Coronary artery (tissue), 2 donors: ENCODE results near the gene ELSPBP1.

Experiments used
- DNase-seq: peaks from one replicate; pipeline ENCODE4 v3.0.0-alpha.2; 2017; ENCODE audit warnings: low spot score
- H3K27ac ChIP-seq, 2 donors: fragments of 200-600 bp; sonication (generic); one replicate each; pipeline ENCODE4 v1.5.1; 2016 to 2019
- H3K4me3 ChIP-seq: fragments of 200-600 bp; sonication (generic); 2 replicates; pipeline ENCODE4 v1.5.1; 2016; ENCODE audit warnings: mild to moderate bottlenecking, moderate library complexity
- TF ChIP-seq, protein P1 (sequence below): fragments of 200-600 bp; sonication (generic); IDR thresholded peaks from one replicate; pipeline ENCODE4 v1.5.1; 2019; ENCODE audit warnings: antibody characterized with exemption

The ELSPBP1 gene

DNA sequence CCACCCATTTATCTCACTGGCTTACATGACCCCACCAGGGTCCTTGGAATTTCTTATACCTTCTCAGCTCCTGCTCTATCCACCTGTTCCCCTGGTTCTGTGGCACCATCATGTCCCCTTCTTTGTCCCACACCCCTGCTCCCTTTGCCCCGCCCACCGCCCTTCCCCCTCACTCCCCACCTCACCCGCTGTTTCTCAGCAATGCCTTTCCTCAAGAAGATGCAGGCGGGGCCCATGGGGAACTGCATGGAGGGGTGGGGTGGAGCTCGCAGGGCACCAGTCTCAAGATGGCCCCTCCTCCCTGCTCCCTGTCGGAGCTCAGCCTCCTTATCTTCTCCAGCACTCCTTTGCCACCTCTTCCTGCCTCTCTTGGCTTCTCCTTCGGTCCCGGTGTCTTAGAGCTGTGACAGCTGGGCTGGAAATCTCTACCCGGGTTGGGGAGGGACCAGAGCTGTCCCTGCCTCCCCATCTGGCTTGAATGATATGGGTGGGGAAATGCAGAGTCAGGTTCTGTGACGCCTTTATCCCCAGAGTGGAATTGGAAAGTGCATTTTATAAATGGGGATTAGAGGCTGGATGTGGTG lies 49.3 kb downstream of the ELSPBP1 start, which contains the start of gene CABP5:
Gene CABP5, minus strand, starts transcription at position 405 of the 584 bp plus-strand sequence. Its CDS starts 157 bp downstream, at position 248.
- no peak within 1 kb of the TSS for H3K4me3 ChIP-seq
- TF ChIP-seq, protein P1, sequence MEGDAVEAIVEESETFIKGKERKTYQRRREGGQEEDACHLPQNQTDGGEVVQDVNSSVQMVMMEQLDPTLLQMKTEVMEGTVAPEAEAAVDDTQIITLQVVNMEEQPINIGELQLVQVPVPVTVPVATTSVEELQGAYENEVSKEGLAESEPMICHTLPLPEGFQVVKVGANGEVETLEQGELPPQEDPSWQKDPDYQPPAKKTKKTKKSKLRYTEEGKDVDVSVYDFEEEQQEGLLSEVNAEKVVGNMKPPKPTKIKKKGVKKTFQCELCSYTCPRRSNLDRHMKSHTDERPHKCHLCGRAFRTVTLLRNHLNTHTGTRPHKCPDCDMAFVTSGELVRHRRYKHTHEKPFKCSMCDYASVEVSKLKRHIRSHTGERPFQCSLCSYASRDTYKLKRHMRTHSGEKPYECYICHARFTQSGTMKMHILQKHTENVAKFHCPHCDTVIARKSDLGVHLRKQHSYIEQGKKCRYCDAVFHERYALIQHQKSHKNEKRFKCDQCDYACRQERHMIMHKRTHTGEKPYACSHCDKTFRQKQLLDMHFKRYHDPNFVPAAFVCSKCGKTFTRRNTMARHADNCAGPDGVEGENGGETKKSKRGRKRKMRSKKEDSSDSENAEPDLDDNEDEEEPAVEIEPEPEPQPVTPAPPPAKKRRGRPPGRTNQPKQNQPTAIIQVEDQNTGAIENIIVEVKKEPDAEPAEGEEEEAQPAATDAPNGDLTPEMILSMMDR = no peak
- no peak for DNase-seq

DNA sequence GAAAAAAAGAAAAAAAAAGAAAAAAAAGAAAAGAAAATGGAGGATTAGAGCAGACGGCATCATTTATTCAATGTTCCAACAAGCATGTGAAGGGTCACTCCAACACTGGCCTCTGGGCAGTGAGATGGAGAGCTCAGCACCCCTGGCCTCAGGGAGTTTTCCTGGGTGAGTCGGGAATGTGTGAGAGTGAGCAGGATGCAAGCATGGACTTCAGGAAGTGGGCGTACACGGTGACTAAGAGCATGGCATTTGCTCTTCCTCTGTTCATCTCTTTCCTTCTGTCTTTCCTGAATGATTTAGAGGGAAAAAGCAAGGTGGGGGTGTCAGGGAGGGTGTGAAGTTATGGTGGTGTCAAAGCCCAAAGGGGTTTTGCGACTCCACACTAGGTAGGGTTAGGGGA lies 50.1 kb downstream of the ELSPBP1 start:
- Histone ChIP-seq H3K27ac (no peak overlapping the region), H3K4me3 (no peak overlapping the region)
- TF ChIP-seq, protein P1 = no peak
- DNase-seq = no peak

More for the DNA sequence above, 49.3 kb downstream of the ELSPBP1 start, which contains the start of gene CABP5:
- no peak within 1 kb of the TSS for H3K27ac ChIP-seq

- TF ChIP-seq, protein P1 = no peak
- DNase-seq = no peak
- Histone ChIP-seq H3K27ac (no peak overlapping the region), H3K4me3 (no peak overlapping the region)
Observed at GRCh38 chr19:48051335-48052033, 57.1 kb downstream of the ELSPBP1 start.

GRCh38 chr19:48053076-48053475 lies 58.6 kb downstream of the ELSPBP1 start:
- TF ChIP-seq, protein P1 = no peak
- Histone ChIP-seq H3K27ac (no peak overlapping the region), H3K4me3 (no peak overlapping the region)
- no peak for DNase-seq

DNA sequence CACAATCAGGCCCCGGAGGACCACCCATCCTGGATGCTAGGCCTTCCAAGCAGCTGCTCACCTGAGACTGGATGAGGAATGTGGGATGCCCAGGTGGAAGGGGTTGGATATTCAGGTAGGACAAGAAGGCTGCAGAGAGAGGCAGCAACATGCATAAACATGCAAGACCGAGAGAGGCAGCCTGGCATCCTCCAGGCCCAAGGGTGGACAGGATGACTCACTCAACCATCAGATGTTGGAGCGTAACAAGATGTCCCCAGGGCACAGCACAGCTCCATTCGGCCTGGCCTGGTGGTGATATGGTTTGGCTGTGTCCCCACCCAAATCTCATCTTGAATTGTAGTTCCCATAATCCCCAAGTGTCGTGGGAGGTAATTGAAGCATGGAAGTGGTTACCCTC lies 59.4 kb downstream of the ELSPBP1 start:
- Histone ChIP-seq H3K27ac (no peak overlapping the region), H3K4me3 (no peak overlapping the region)
- DNase-seq = no peak
- TF ChIP-seq, protein P1 = no peak

DNA sequence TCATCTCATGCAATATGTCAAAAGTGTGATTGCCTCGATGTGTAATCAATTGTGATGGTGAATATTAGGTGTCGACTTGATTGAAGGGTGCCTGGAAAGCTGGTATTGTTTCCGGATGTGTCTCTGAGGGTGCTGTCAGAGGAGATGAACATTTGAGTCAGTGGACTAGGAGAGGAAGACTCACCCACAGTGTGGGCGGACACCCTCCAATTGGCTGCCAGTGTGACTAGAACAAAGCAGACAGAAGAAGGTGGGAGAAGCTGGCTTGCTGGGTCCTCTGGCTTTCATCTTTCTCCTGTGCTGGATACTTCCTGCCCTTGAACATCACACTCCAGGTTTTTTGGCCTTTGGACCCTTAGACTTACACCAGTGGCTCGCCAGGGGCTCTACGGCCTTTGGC lies 64.9 kb downstream of the ELSPBP1 start:
- H3K4me3 ChIP-seq = no peak overlapping the region
- no peak overlapping the region for H3K27ac ChIP-seq
- no peak for DNase-seq
- TF ChIP-seq, protein P1 = no peak

DNA sequence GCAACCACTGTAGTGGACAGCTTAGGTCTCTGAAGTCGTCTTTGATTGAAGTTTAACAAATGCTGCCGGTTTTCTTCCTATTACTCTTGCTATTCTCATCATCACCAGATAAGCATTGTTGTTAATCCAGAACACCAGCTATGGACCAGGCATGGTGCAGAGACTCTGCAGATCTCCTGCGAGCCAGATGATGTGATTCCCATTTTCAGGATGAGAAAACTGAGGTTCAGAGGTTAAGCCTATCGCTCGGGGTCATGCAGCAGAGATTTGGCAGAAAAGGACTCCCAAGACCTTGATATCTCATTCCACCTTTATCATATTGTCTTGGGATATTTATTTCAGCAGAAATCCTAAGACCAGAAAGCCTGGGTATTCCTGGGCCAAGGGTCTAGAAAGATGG lies 65.9 kb downstream of the ELSPBP1 start:
- TF ChIP-seq, protein P1 = no peak
- Histone ChIP-seq H3K4me3 (no peak overlapping the region), H3K27ac (no peak overlapping the region)
- DNase-seq = no peak
